Mucosa of stomach (tissue), 1 donor: ENCODE results near the gene RFX3.
"Not testable (repeated sequence)": the region's sequence is repeated elsewhere in the genome, so short reads cannot be mapped to it uniquely, and the experiment has no call there.

ENCODE experiments used
- H3K27me3 ChIP-seq: one replicate; pipeline ENCODE4 v1.7.0; 2013; ENCODE audit warnings: mild to moderate bottlenecking, low read length; ENCODE audit not compliant: control insufficient read depth, insufficient read depth
- H3K36me3 ChIP-seq: one replicate; pipeline ENCODE4 v1.7.0; 2013; ENCODE audit warnings: low read length; ENCODE audit not compliant: control insufficient read depth, insufficient read depth
- H3K4me1 ChIP-seq: one replicate; pipeline ENCODE4 v1.7.0; 2013; ENCODE audit warnings: mild to moderate bottlenecking, low read length; ENCODE audit not compliant: control insufficient read depth, insufficient read depth
- H3K4me3 ChIP-seq: one replicate; pipeline ENCODE4 v1.7.0; 2013; ENCODE audit warnings: low read length
- H3K9ac ChIP-seq: one replicate; pipeline ENCODE4 v1.7.0; 2013; ENCODE audit warnings: mild to moderate bottlenecking, low read length, moderate library complexity
- H3K9me3 ChIP-seq: one replicate; pipeline ENCODE4 v1.7.0; 2013; ENCODE audit warnings: mild to moderate bottlenecking, low read length, moderate library complexity; ENCODE audit not compliant: control insufficient read depth
- donor health status: Pancreatic carcinoma.

RFX3 gene

GRCh38 chr9:3323714-3324113, 202.1 kb downstream of the RFX3 start:
- H3K9ac ChIP-seq: no peak overlapping the region
- H3K27me3 ChIP-seq: no peaks in the 10 kb centered on the region
- no peaks in the 10 kb centered on the region for H3K4me1 ChIP-seq

DNA sequence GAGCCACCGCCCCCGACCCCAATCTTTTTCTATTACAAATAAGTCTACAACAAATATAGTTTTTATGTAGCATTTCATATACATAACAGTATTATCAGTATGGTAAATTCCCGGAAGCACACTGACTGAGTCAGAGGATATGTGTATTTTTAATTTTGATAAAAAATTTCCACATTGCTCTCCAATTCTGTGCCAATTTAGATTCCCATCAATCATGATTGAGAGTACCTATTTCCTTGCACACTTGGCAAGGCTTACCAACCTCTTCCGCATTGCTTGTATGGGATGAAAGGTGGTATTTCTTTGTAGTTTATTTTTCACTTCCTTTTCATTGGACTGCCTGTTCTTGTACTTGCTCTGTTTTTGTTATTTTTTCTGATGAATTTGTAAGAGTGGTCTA, 204.6 kb downstream of the RFX3 start:
- H3K36me3 ChIP-seq: no peaks in the 10 kb centered on the region
- no peak overlapping the region for H3K4me3 ChIP-seq
- no peaks in the 10 kb centered on the region for H3K4me1 ChIP-seq
- no peak overlapping the region for H3K9ac ChIP-seq
- H3K9me3 ChIP-seq: no peaks in the 10 kb centered on the region
- H3K27me3 ChIP-seq: no peaks in the 10 kb centered on the region

More at GRCh38 chr9:3323714-3324113, 202.1 kb downstream of the RFX3 start:
- Histone ChIP-seq H3K4me3 (no peak overlapping the region), H3K9me3 (no peaks in the 10 kb centered on the region), H3K36me3 (no peaks in the 10 kb centered on the region)

DNA sequence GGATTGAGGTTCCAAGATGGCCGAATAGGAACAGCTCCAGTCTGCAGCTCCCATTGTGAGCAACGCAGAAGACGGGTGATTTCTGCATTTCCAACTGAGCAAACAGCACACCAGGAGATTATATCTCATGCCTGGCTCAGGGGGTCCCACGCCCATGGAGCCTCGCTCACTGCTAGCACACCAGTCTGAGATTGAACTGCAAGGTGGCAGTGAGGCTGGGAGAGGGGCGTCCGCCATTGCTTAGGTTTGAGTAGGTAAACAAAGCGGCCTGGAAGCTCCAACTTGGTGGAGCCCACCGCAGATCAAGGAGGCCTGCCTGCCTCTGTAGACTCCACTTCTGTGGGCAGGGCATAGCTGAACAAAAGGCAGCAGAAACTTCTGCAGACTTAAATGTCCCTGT, 213.2 kb downstream of the RFX3 start:
- H3K9ac ChIP-seq, H3K4me1 ChIP-seq, H3K27me3 ChIP-seq, H3K9me3 ChIP-seq, H3K4me3 ChIP-seq, H3K36me3 ChIP-seq: not testable (repeated sequence)

- Histone ChIP-seq H3K4me1 (no peaks in the 10 kb centered on the region), H3K9ac (no peak overlapping the region), H3K9me3 (no peaks in the 10 kb centered on the region), H3K27me3 (no peaks in the 10 kb centered on the region), H3K4me3 (no peak overlapping the region), H3K36me3 (no peaks in the 10 kb centered on the region)
Measured at GRCh38 chr9:3308609-3309008, 217.2 kb downstream of the RFX3 start.

- not testable (repeated sequence) for H3K36me3 ChIP-seq, H3K4me3 ChIP-seq, H3K9ac ChIP-seq, H3K27me3 ChIP-seq, H3K9me3 ChIP-seq, H3K4me1 ChIP-seq
Measured at GRCh38 chr9:3304388-3304787, 221.4 kb downstream of the RFX3 start.

DNA sequence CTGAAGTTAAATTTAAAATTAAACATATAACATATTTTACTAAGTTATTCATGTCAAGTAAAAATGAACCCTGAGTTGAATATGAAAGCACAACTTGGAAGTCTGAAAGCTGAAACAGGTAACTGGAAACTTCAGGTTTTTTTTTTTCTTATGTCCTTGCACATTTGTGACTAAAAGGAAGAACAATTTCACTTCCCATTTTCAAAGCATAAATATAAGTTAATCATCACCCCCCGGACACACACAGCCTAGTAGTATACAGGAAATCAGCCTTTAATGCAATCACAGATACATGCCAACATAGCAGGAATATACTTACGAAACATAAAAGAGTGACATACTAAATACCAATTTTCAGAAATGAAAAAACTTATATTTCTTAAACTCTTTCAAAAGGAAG, 225.9 kb downstream of the RFX3 start:
- Histone ChIP-seq H3K36me3 (no peaks in the 10 kb centered on the region), H3K9ac (no peak overlapping the region), H3K27me3 (no peaks in the 10 kb centered on the region), H3K4me1 (no peaks in the 10 kb centered on the region), H3K9me3 (no peaks in the 10 kb centered on the region), H3K4me3 (no peak overlapping the region)

DNA sequence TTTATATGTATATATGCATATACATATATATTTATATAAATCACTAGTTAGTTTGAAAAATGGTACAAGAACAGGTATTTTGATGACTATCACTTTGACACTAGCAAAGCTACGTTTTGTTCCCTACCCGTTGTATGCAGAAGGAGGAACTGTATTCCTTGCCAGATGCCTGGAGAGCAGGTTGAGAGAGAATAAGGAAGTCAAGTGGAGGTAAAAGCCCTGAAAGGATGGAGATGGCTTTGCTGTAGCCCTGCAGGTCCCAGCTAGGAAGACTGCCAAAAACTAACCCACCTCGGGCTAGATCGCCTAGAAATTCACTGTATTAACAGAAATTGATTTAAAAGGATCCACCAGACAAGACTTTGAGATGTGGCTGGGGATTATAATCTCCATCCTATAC, 229.3 kb downstream of the RFX3 start:
- no peaks in the 10 kb centered on the region for H3K27me3 ChIP-seq
- H3K36me3 ChIP-seq: no peaks in the 10 kb centered on the region
- no peaks in the 10 kb centered on the region for H3K4me1 ChIP-seq
- no peak overlapping the region for H3K4me3 ChIP-seq
- H3K9me3 ChIP-seq: no peaks in the 10 kb centered on the region
- H3K9ac ChIP-seq: no peak overlapping the region

DNA sequence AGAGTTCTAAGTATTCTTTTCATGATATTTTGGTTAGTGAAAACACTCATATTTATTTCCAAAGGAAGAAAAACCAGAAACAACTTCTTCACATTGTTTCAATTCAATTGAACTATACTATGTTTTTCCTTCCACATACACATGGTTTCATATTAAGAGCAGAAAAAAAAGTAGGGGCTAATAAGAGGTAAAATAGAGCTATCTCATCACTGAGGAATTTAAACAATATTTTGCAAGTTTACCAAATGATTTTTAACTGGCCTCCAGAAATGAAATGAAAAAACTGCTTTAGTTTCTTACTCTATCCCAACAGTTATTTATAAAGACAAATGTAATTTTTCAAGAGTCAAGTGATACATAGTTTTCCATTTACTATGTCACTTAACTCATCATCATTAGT, 233.5 kb downstream of the RFX3 start:
- H3K9ac ChIP-seq: no peak overlapping the region
- no peaks in the 10 kb centered on the region for H3K27me3 ChIP-seq
- H3K9me3 ChIP-seq: no peaks in the 10 kb centered on the region
- no peaks in the 10 kb centered on the region for H3K36me3 ChIP-seq
- no peak overlapping the region for H3K4me3 ChIP-seq
- no peaks in the 10 kb centered on the region for H3K4me1 ChIP-seq

DNA sequence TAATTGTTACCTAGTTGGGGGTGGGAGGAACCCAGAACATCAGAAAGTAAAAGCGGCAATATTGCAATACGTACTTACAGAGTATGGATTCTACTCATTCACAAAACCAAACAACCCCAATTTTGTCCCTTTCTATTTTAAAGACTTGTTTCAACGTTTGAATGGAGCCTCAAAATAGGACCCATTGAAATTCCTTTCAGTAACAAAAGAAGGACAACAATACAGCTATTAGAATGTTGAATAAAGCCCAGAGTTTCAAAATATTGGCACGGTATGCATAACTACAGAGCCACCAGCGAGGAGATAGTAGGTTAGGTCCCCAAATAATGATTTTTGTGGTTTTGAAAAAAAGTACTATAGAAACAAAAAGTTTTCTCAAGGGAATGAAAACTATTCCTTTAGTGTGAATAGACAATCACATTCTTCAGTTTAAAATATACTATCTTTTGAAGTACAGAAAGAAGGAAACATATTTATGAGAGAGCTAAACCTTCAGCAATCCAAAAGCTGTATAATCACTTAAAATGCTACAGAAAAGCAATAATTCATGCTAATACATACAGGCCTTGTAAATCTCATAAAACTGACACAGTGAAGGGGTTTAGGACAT, 235.5 kb downstream of the RFX3 start:
- Histone ChIP-seq H3K9me3 (no peaks in the 10 kb centered on the region), H3K27me3 (no peaks in the 10 kb centered on the region), H3K9ac (no peak overlapping the region), H3K36me3 (no peaks in the 10 kb centered on the region), H3K4me1 (no peaks in the 10 kb centered on the region), H3K4me3 (no peak overlapping the region)

- H3K4me1 ChIP-seq: no peaks in the 10 kb centered on the region
- H3K27me3 ChIP-seq: no peaks in the 10 kb centered on the region
- H3K36me3 ChIP-seq: no peaks in the 10 kb centered on the region
- no peaks in the 10 kb centered on the region for H3K9me3 ChIP-seq
- H3K4me3 ChIP-seq: no peak overlapping the region
- H3K9ac ChIP-seq: no peak overlapping the region
Measured at GRCh38 chr9:3288686-3289085, 237.1 kb downstream of the RFX3 start.

GRCh38 chr9:3285365-3286161, 240.2 kb downstream of the RFX3 start:
- H3K4me1 ChIP-seq: no peaks in the 10 kb centered on the region
- H3K36me3 ChIP-seq: no peaks in the 10 kb centered on the region
- H3K9ac ChIP-seq: no peak overlapping the region
- no peak overlapping the region for H3K4me3 ChIP-seq
- no peaks in the 10 kb centered on the region for H3K27me3 ChIP-seq
- H3K9me3 ChIP-seq: no peaks in the 10 kb centered on the region

GRCh38 chr9:3282365-3282764, 243.4 kb downstream of the RFX3 start:
- H3K4me1 ChIP-seq: no peaks in the 10 kb centered on the region
- no peaks in the 10 kb centered on the region for H3K27me3 ChIP-seq
- H3K9me3 ChIP-seq: no peaks in the 10 kb centered on the region
- H3K4me3 ChIP-seq: no peak overlapping the region
- no peak overlapping the region for H3K9ac ChIP-seq
- no peaks in the 10 kb centered on the region for H3K36me3 ChIP-seq
